Memory B cell (primary cell): ENCODE measurements around the gene COL24A1.
"Not testable (repeated sequence)": the region's sequence is repeated elsewhere in the genome, so short reads cannot be mapped to it uniquely, and the experiment has no call there.

ENCODE experiments used
- ATAC-seq: fragments of 150-1000 bp; cut with Tn5 transposase; 2 replicates; pipeline ENCODE4 v1.10.0; 2021; ENCODE audit warnings: low read depth, mild to moderate bottlenecking, moderate library complexity
- DNase-seq, 2 donors: peaks; one replicate each; pipeline ENCODE4 v3.0.0; 2022; ENCODE audit warnings: low spot score in 2 of 2
- H3K27ac Mint-ChIP-seq: one replicate; pipeline ENCODE4 v1.8.0; 2022; ENCODE audit warnings: mild to moderate bottlenecking, moderate library complexity, mixed read lengths
- H3K27me3 Mint-ChIP-seq: one replicate; pipeline ENCODE4 v1.8.0; 2022; ENCODE audit warnings: mixed read lengths
- H3K36me3 Mint-ChIP-seq: one replicate; pipeline ENCODE4 v1.8.0; 2022; ENCODE audit warnings: mild to moderate bottlenecking, mixed read lengths
- H3K4me1 Mint-ChIP-seq: one replicate; pipeline ENCODE4 v1.8.0; 2022; ENCODE audit warnings: mixed read lengths
- H3K4me3 Mint-ChIP-seq: one replicate; pipeline ENCODE4 v1.8.0; 2022; ENCODE audit warnings: mild to moderate bottlenecking, moderate library complexity, mixed read lengths
- H3K9me3 Mint-ChIP-seq: one replicate; pipeline ENCODE4 v1.8.0; 2022; ENCODE audit warnings: mixed read lengths

COL24A1 gene

GRCh38 chr1:85894651-85895050 lies 261.9 kb downstream of the COL24A1 start:
- peaks cover 3% of the 10 kb centered on the region for H3K27me3 Mint-ChIP-seq
- no peaks in the 10 kb centered on the region for H3K4me1 Mint-ChIP-seq
- no peaks in the 10 kb centered on the region for H3K9me3 Mint-ChIP-seq
- H3K36me3 Mint-ChIP-seq: no peaks in the 10 kb centered on the region
- H3K27ac Mint-ChIP-seq: no peak overlapping the region
- no peak for ATAC-seq
- no peak for DNase-seq
- no peak overlapping the region for H3K4me3 Mint-ChIP-seq

- ATAC-seq (no peak), DNase-seq (no peak)
- H3K4me3 Mint-ChIP-seq: no peak overlapping the region
- H3K36me3 Mint-ChIP-seq: no peaks in the 10 kb centered on the region
- H3K4me1 Mint-ChIP-seq: no peaks in the 10 kb centered on the region
- no peaks in the 10 kb centered on the region for H3K9me3 Mint-ChIP-seq
- H3K27ac Mint-ChIP-seq: no peak overlapping the region
- H3K27me3 Mint-ChIP-seq: peaks cover 3% of the 10 kb centered on the region
These were observed 264.2 kb downstream of the COL24A1 start for GRCh38 chr1:85892366-85892765.

DNA sequence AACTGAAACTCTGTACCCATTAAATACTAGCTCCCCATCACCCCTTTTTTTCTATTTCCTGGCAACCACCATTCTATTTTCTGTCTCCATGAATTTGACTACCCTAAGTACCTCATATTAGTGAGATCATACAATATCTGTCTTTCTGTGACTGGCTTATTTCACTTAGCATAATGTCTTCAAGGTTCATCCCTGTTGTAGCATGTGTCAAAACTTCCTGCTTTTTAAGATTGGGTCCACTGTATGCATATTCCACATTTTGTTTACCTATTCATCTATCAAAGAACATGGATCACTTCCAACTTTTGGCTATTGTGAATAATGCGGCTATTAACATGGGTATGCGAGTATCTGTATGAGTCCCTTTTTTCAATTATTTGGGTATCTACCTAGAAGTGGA lies 266.7 kb downstream of the COL24A1 start:
- Mint-ChIP-seq H3K9me3 (no peaks in the 10 kb centered on the region), H3K36me3 (no peaks in the 10 kb centered on the region), H3K4me1 (no peaks in the 10 kb centered on the region), H3K4me3 (no peak overlapping the region), H3K27me3 (peaks cover 3% of the 10 kb centered on the region), H3K27ac (no peak overlapping the region)
- DNase-seq: no peak
- ATAC-seq: no peak

GRCh38 chr1:85888921-85889320 lies 267.7 kb downstream of the COL24A1 start:
- no peaks in the 10 kb centered on the region for H3K9me3 Mint-ChIP-seq
- no peak overlapping the region for H3K4me3 Mint-ChIP-seq
- ATAC-seq (no peak), DNase-seq (no peak)
- H3K27ac Mint-ChIP-seq: no peak overlapping the region
- H3K36me3 Mint-ChIP-seq: no peaks in the 10 kb centered on the region
- H3K27me3 Mint-ChIP-seq: peaks cover 3% of the 10 kb centered on the region
- H3K4me1 Mint-ChIP-seq: no peaks in the 10 kb centered on the region

DNA sequence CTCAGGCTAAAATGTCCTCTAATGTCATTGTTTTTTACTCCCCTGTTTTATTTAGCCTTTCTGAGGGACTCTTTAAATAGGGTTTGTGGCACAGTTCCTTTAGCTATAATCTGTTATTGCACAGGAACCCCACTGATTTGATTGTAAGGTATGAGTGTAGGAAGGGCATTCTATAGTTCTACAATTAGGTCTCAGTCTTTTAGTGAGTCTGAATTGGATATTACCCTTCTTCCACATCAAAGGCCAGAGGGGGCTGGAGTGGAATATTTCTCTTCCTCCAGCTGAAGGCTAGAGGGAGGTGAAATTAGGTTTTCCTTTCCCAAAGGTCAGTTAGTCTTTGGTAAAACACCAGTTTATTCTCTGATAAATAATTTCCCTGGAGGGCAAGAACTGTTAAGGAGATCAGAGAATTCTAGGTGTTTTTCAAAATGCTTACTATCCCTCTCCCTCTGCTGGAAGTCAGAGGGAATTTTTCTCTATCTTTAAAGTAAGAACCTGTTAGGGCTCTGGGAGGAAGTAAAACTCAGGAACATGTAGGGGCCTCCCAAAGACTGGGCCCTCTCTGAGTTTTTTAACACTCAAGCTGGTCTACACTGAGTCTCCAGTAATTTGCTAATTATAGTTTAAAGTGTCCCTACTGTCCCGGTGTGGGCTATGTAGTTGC lies 272.1 kb downstream of the COL24A1 start:
- Mint-ChIP-seq H3K36me3 (no peaks in the 10 kb centered on the region), H3K4me1 (no peaks in the 10 kb centered on the region), H3K27ac (no peak overlapping the region), H3K27me3 (no peaks in the 10 kb centered on the region), H3K9me3 (peaks cover 3% of the 10 kb centered on the region), H3K4me3 (no peak overlapping the region)
- ATAC-seq (no peak), DNase-seq (no peak)

DNA sequence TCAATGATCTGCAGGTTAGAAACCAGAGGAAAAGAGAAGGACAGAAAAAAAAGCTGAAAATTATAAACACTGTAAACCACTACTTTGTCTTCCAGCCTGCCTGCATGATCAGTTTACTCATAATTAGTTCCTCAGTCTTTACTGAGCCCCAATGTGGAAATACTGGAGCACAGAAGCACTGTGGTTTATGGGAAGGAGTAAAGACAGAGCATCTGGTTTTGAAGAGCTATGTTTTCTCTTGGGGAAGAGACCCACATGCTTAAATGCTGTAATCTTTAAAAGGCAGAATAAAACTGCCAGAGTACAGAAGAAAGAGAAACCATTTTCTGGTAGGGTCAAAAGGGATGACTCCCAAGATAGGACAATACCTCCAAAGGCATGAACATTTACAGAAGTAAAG lies 289.4 kb downstream of the COL24A1 start:
- H3K27ac Mint-ChIP-seq: no peak overlapping the region
- H3K27me3 Mint-ChIP-seq: peaks cover 2% of the 10 kb centered on the region
- no peak for DNase-seq
- no peaks in the 10 kb centered on the region for H3K36me3 Mint-ChIP-seq
- no peaks in the 10 kb centered on the region for H3K9me3 Mint-ChIP-seq
- H3K4me1 Mint-ChIP-seq: no peaks in the 10 kb centered on the region
- no peak overlapping the region for H3K4me3 Mint-ChIP-seq
- ATAC-seq: no peak

DNA sequence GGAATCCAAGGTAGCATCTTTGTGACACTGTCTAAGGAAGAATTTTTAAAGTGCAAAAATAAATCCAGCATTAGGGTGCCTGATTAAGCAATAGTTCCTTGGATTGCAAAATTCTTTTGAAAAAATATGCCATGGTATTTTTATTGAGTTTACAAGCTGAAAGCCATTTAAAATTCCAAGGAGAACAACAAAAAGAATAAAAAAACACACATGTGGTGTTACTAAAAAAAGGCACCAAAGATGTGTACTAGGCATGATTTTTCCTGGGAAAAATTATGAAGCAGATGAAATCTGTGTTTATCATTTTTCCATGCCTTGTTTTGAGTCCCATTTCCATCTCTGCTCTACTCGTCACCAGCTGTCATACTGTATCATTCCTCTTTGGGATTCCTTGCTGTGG lies 291.4 kb downstream of the COL24A1 start:
- no peak for DNase-seq
- Mint-ChIP-seq H3K36me3 (no peaks in the 10 kb centered on the region), H3K9me3 (no peaks in the 10 kb centered on the region), H3K27ac (no peak overlapping the region), H3K4me3 (no peak overlapping the region), H3K4me1 (no peaks in the 10 kb centered on the region), H3K27me3 (peaks cover 2% of the 10 kb centered on the region)
- ATAC-seq: no peak

- Mint-ChIP-seq H3K9me3 (no peaks in the 10 kb centered on the region), H3K27me3 (peaks cover 1% of the 10 kb centered on the region)
These were observed 291.8 kb downstream of the COL24A1 start for GRCh38 chr1:85864727-85865126.

GRCh38 chr1:85863639-85864038 lies 292.9 kb downstream of the COL24A1 start:
- not testable (repeated sequence) for H3K27ac Mint-ChIP-seq, ATAC-seq, H3K27me3 Mint-ChIP-seq, DNase-seq, H3K36me3 Mint-ChIP-seq, H3K4me1 Mint-ChIP-seq, H3K4me3 Mint-ChIP-seq, H3K9me3 Mint-ChIP-seq

More at GRCh38 chr1:85864727-85865126, 291.8 kb downstream of the COL24A1 start:
- Mint-ChIP-seq H3K36me3 (no peaks in the 10 kb centered on the region), H3K27ac (no peak overlapping the region), H3K4me1 (no peaks in the 10 kb centered on the region), H3K4me3 (no peak overlapping the region)
- DNase-seq (no peak), ATAC-seq (no peak)

DNA sequence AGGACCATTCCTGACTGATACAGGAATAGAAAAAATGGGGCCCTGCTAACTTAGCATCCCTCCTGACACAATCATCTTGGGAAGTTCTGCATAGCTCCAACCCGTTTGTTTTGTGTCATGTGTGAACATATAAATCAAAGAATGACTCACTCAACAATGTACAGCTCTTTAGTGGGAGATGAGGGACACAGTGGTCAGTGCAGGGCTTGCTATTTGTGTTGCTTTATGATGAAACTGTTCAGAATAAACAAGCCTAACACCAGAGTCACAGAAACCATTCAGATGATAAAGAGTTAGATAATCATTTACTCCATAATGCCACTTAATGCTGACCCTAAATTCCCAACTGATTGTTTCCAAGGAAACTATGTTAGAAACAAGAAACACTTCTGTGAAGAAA lies 294.1 kb downstream of the COL24A1 start:
- no peak for ATAC-seq
- no peaks in the 10 kb centered on the region for H3K4me1 Mint-ChIP-seq
- no peak overlapping the region for H3K4me3 Mint-ChIP-seq
- H3K9me3 Mint-ChIP-seq: no peaks in the 10 kb centered on the region
- H3K27me3 Mint-ChIP-seq: peaks cover 7% of the 10 kb centered on the region
- DNase-seq: no peak
- no peak overlapping the region for H3K27ac Mint-ChIP-seq
- H3K36me3 Mint-ChIP-seq: no peaks in the 10 kb centered on the region

- H3K27me3 Mint-ChIP-seq: peaks cover 8% of the 10 kb centered on the region
- no peaks in the 10 kb centered on the region for H3K36me3 Mint-ChIP-seq
- H3K27ac Mint-ChIP-seq: no peak overlapping the region
- DNase-seq: no peak
- no peak for ATAC-seq
- H3K4me1 Mint-ChIP-seq: no peaks in the 10 kb centered on the region
- H3K9me3 Mint-ChIP-seq: peaks cover 1% of the 10 kb centered on the region
- H3K4me3 Mint-ChIP-seq: no peak overlapping the region
These were observed 298.6 kb downstream of the COL24A1 start for GRCh38 chr1:85857991-85858390.

DNA sequence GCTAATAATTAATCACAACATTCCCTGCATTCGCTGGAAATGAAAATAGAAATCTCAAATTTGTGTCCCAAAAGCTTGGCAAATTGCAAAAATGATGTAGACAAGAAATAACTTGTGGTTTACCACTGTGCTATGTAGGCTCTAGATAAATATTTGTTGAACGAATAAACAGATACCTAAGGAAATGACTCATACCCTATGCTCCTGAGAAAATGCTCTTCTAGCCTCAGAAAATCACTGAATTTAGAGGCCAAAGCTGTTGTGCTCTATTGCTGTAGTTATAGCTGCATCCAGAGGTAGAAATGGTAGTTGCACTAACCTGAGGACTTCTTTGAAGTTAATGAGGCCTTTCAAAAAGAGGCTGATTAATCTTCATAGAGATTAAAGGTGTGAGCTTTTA lies 306.3 kb downstream of the COL24A1 start:
- no peak overlapping the region for H3K27ac Mint-ChIP-seq
- no peak overlapping the region for H3K4me3 Mint-ChIP-seq
- H3K27me3 Mint-ChIP-seq: no peaks in the 10 kb centered on the region
- DNase-seq: no peak
- ATAC-seq: no peak
- no peaks in the 10 kb centered on the region for H3K9me3 Mint-ChIP-seq
- H3K36me3 Mint-ChIP-seq: no peaks in the 10 kb centered on the region
- no peaks in the 10 kb centered on the region for H3K4me1 Mint-ChIP-seq

GRCh38 chr1:85849660-85850059 lies 306.9 kb downstream of the COL24A1 start:
- Mint-ChIP-seq H3K9me3 (no peaks in the 10 kb centered on the region), H3K27ac (no peak overlapping the region), H3K4me1 (no peaks in the 10 kb centered on the region), H3K36me3 (no peaks in the 10 kb centered on the region), H3K27me3 (no peaks in the 10 kb centered on the region), H3K4me3 (no peak overlapping the region)
- DNase-seq: no peak
- ATAC-seq: no peak

- Mint-ChIP-seq H3K4me3 (no peak overlapping the region), H3K36me3 (no peaks in the 10 kb centered on the region), H3K9me3 (no peaks in the 10 kb centered on the region), H3K27ac (no peak overlapping the region), H3K27me3 (no peaks in the 10 kb centered on the region), H3K4me1 (no peaks in the 10 kb centered on the region)
- DNase-seq (no peak), ATAC-seq (no peak)
These were observed 309.2 kb downstream of the COL24A1 start for GRCh38 chr1:85847356-85847755.

- DNase-seq (no peak), ATAC-seq (no peak)
- H3K36me3 Mint-ChIP-seq: no peaks in the 10 kb centered on the region
- H3K27me3 Mint-ChIP-seq: no peaks in the 10 kb centered on the region
- H3K27ac Mint-ChIP-seq: no peak overlapping the region
- H3K4me1 Mint-ChIP-seq: no peaks in the 10 kb centered on the region
- no peak overlapping the region for H3K4me3 Mint-ChIP-seq
- no peaks in the 10 kb centered on the region for H3K9me3 Mint-ChIP-seq
These were observed 309.9 kb downstream of the COL24A1 start for GRCh38 chr1:85846706-85847105.
